IMR-90 (cell line): ENCODE measurements around the gene CERT1. TPM values are rescaled to one million over a fixed set of nuclear protein-coding genes. Genes with fewer than 3 reads are reported as not detected.

ENCODE experiments used
- ATAC-seq: fragments of 200-7000 bp; cut with Tn5 transposase; 2 replicates; pipeline ENCODE4 v1.9.1; 2020; ENCODE audit warnings: low read depth, mild to moderate bottlenecking, moderate library complexity
- BruUV-seq: library from RNA; stranded (reverse); fragments of 400-500 nt; replicated peaks from 2 replicates; lab custom pipeline; 2021; lab: Mats Ljungman, UMichigan
- CTCF ChIA-PET: fragments of 300-600 bp; formaldehyde crosslinking; extraction: SDS; loops from one replicate; lab custom pipeline; 2021; ENCODE audit warnings: antibody characterized with exemption; lab: Yijun Ruan, JAX
- POLR2A ChIA-PET: fragments of 300-600 bp; sonication (Branson Sonifier 250); formaldehyde crosslinking; loops from one replicate; lab custom pipeline; 2022; ENCODE audit warnings: antibody characterized with exemption; ENCODE audit not compliant: unreplicated experiment; lab: Charles Lee
- DNase-seq: peaks from one replicate; pipeline ENCODE4 v3.0.0; 2013
- H2AFZ ChIP-seq: replicated peaks from 2 replicates; pipeline ENCODE3; 2013; ENCODE audit warnings: low read length, mild to moderate bottlenecking; ENCODE audit not compliant: poor library complexity
- H2AK5ac ChIP-seq: 2 replicates; pipeline ENCODE4 v1.6.1; 2013; ENCODE audit warnings: low read depth, low read length, inconsistent platforms
- H2AK9ac ChIP-seq: replicated peaks from 2 replicates; pipeline ENCODE3; 2013; ENCODE audit warnings: mild to moderate bottlenecking, low read depth, low read length, moderate library complexity; ENCODE audit not compliant: poor library complexity
- H2BK120ac ChIP-seq: 2 replicates; pipeline ENCODE4 v1.6.1; 2013; ENCODE audit warnings: low read depth, low read length, inconsistent platforms
- H2BK15ac ChIP-seq: 3 replicates; pipeline ENCODE4 v1.6.1; 2013; ENCODE audit warnings: low read depth, low read length, inconsistent platforms
- H2BK20ac ChIP-seq: 2 replicates; pipeline ENCODE4 v1.6.1; 2013; ENCODE audit warnings: low read depth, mild to moderate bottlenecking, inconsistent platforms, low read length, moderate library complexity
- H2BK5ac ChIP-seq: 2 replicates; pipeline ENCODE4 v1.6.1; 2013; ENCODE audit warnings: mild to moderate bottlenecking, low read depth, low read length, inconsistent platforms; ENCODE audit not compliant: poor library complexity, severe bottlenecking
- H3K14ac ChIP-seq: replicated peaks from 2 replicates; pipeline ENCODE4 v1.6.1; 2013; ENCODE audit warnings: low read depth, low read length, inconsistent platforms
- H3K18ac ChIP-seq: 2 replicates; pipeline ENCODE4 v1.6.1; 2013; ENCODE audit warnings: low read depth, low read length, control low read depth
- H3K23ac ChIP-seq: 2 replicates; pipeline ENCODE4 v1.6.1; 2013; ENCODE audit warnings: low read depth, low read length, inconsistent platforms
- H3K27ac ChIP-seq: 2 replicates; pipeline ENCODE4 v1.5.1; 2013; ENCODE audit warnings: mild to moderate bottlenecking, control low read depth, low read length; ENCODE audit not compliant: insufficient read depth
- H3K27me3 ChIP-seq: 2 replicates; pipeline ENCODE4 v1.6.1; 2013; ENCODE audit warnings: low read length; ENCODE audit not compliant: control insufficient read depth, insufficient read depth
- H3K36me3 ChIP-seq: 2 replicates; pipeline ENCODE4 v1.6.1; 2013; ENCODE audit warnings: low read length, mixed read lengths; ENCODE audit not compliant: control insufficient read depth, insufficient read depth
- H3K4ac ChIP-seq: 2 replicates; pipeline ENCODE4 v1.6.1; 2013; ENCODE audit warnings: low read depth, low read length, inconsistent platforms
- H3K4me1 ChIP-seq: 2 replicates; pipeline ENCODE4 v1.6.1; 2013; ENCODE audit warnings: low read length, mixed read lengths; ENCODE audit not compliant: control insufficient read depth, insufficient read depth
- H3K4me2 ChIP-seq: 2 replicates; pipeline ENCODE4 v1.6.1; 2013; ENCODE audit warnings: low read depth, mild to moderate bottlenecking, control low read depth, low read length, moderate library complexity
- H3K4me3 ChIP-seq: 2 replicates; pipeline ENCODE4 v1.5.1; 2013; ENCODE audit warnings: low read depth, mild to moderate bottlenecking, control low read depth, low read length, moderate library complexity; ENCODE audit not compliant: insufficient read depth
- H3K56ac ChIP-seq: 2 replicates; pipeline ENCODE4 v1.6.1; 2013; ENCODE audit warnings: low read length, inconsistent platforms; ENCODE audit not compliant: insufficient read depth; ENCODE audit errors: extremely low read depth
- H3K79me1 ChIP-seq, 2 experiments: 2 replicates each; pipeline ENCODE4 v1.6.1; 2013; ENCODE audit warnings: low read length in 2 of 2, inconsistent platforms in 1 of 2, low read depth in 1 of 2
- H3K9ac ChIP-seq: 2 replicates; pipeline ENCODE4 v1.6.1; 2013; ENCODE audit warnings: low read depth, low read length, control low read depth
- H3K9me1 ChIP-seq: 2 replicates; pipeline ENCODE4 v1.6.1; 2013; ENCODE audit warnings: low read length, inconsistent platforms; ENCODE audit not compliant: insufficient read depth
- H3K9me3 ChIP-seq: 2 replicates; pipeline ENCODE4 v1.6.1; 2013; ENCODE audit warnings: low read length; ENCODE audit not compliant: control insufficient read depth, insufficient read depth
- H4K20me1 ChIP-seq: 2 replicates; pipeline ENCODE4 v1.6.1; 2013; ENCODE audit warnings: low read length, inconsistent platforms; ENCODE audit not compliant: insufficient read depth
- H4K5ac ChIP-seq: 2 replicates; pipeline ENCODE4 v1.6.1; 2013; ENCODE audit warnings: mild to moderate bottlenecking, low read depth, low read length, control low read depth
- H4K8ac ChIP-seq, 2 experiments: 2 replicates each; pipeline ENCODE4 v1.6.1; 2013; ENCODE audit warnings: low read depth in 2 of 2, low read length in 2 of 2, control low read depth in 1 of 2, inconsistent platforms in 1 of 2
- H4K91ac ChIP-seq: 2 replicates; pipeline ENCODE4 v1.6.1; 2013; ENCODE audit warnings: low read depth, low read length, inconsistent platforms; ENCODE audit not compliant: insufficient read depth
- CTCF ChIP-seq: conservative IDR thresholded peaks from 2 replicates; pipeline ENCODE4 v1.5.1; 2012; ENCODE audit warnings: mild to moderate bottlenecking, low read depth, low read length, improper control_type of control experiment
- ELK1 ChIP-seq: fragments of 150-350 bp; IDR thresholded peaks from 2 replicates; pipeline ENCODE4 v1.6.1; 2016; ENCODE audit warnings: low read depth, mild to moderate bottlenecking, low read length, moderate library complexity, borderline replicate concordance
- MAZ ChIP-seq: IDR thresholded peaks from 2 replicates; pipeline ENCODE4 v1.6.1; 2012; ENCODE audit warnings: low read depth, mild to moderate bottlenecking, low read length, improper control_type of control experiment, moderate library complexity, borderline replicate concordance
- RAD21 ChIP-seq: IDR thresholded peaks from 2 replicates; pipeline ENCODE4 v1.6.1; 2012; ENCODE audit warnings: low read length, improper control_type of control experiment
- RCOR1 ChIP-seq: IDR thresholded peaks from 2 replicates; pipeline ENCODE4 v1.6.1; 2012; ENCODE audit warnings: mild to moderate bottlenecking, low read length, improper control_type of control experiment; ENCODE audit not compliant: insufficient replicate concordance
- SMC3 ChIP-seq: fragments of 150-350 bp; IDR thresholded peaks from 2 replicates; pipeline ENCODE4 v1.6.1; 2016; ENCODE audit warnings: low read depth, mild to moderate bottlenecking, antibody characterized with exemption, low read length, moderate library complexity
- WGBS, 2 experiments: methylation state at CpG; one replicate each; pipeline versions ENCODE4 v1.1.5 to v1.1.7; 2013; ENCODE audit warnings: missing lambda C conversion rate in 2 of 2; ENCODE audit not compliant: insufficient read length in 1 of 2; ENCODE audit errors: extremely low coverage in 2 of 2; 5-methylcytosine and 5-hydroxymethylcytosine counted together
- dilution Hi-C: fragments of 300-500 bp; cut with HindIII; formaldehyde crosslinking; loops from one replicate; pipeline ENCODE4 v1.14.3; 2018; ENCODE audit warnings: low sequenced_read_pairs; ENCODE audit not compliant: unreplicated experiment
- in situ Hi-C: fragments of 300-500 bp; cut with MboI; formaldehyde crosslinking; loops from 3 replicates; pipeline ENCODE4 v1.14.3; 2019; ENCODE audit warnings: low sequenced_read_pairs, inconsistent platforms, mixed read lengths
- intact Hi-C: fragments of 100-400 bp; cut with micrococcal nuclease; formaldehyde crosslinking; loops from 2 replicates; pipeline ENCODE4 v1.10.0; 2022
- polyA plus RNA-seq, 3 experiments: library from polyadenylated mRNA; depleted of rRNA; stranded (reverse); fragments of >200 nt; gene quantifications; 2 replicates each; pipeline ENCODE4 v1.2.3, GENCODE V29; 2012; ENCODE audit warnings: low replicate concordance in 1 of 3
- total RNA-seq: library from RNA; depleted of rRNA; stranded (reverse); fragments of >200 nt; gene quantifications from 2 replicates; pipeline ENCODE4 v1.2.3, GENCODE V29; 2012

Gene CERT1
- total and polyA plus RNA-seq, 2 of the 4 experiments (the other 2 are of a cell fraction), result 7.2 TPM

- Histone ChIP-seq H3K27ac (no peak overlapping the region), H4K91ac (no peak overlapping the region), H3K56ac (no peak overlapping the region), H3K4me1 (no peaks in the 10 kb centered on the region), H3K9me3 (no peaks in the 10 kb centered on the region), H2BK5ac (no peak overlapping the region), H3K9me1 (no peaks in the 10 kb centered on the region; the same call in none of the 2 replicates), H4K20me1 (no peaks in the 10 kb centered on the region), H3K4ac (no peak overlapping the region), H2AFZ (no peak overlapping the region), H3K9ac (no peak overlapping the region), H4K5ac (no peak overlapping the region), H3K4me3 (no peak overlapping the region), H3K23ac (no peak overlapping the region), H3K36me3 (peaks cover 7% of the 10 kb centered on the region), H2BK120ac (no peak overlapping the region), H2AK9ac (no peak overlapping the region), H3K79me1 (peaks cover 26 to 34% of the 10 kb centered on the region in 2 experiments), H4K8ac (no peak overlapping the region), H2AK5ac (no peak overlapping the region), H3K4me2 (no peak overlapping the region), H2BK15ac (no peak overlapping the region), H3K14ac (no peak overlapping the region), H3K27me3 (no peaks in the 10 kb centered on the region), H3K18ac (no peak overlapping the region), H2BK20ac (no peak overlapping the region)
- no CpG with 5 or more reads among the region's 6 CpGs for WGBS, 2 experiments
- intact Hi-C loops, result no loop called here
- in situ Hi-C loops, result no loop called here
- POLR2A ChIA-PET, result no interaction called here
- TF ChIP-seq RAD21 (no peak), RCOR1 (no peak), ELK1 (no peak), MAZ (no peak), SMC3 (no peak), CTCF (no peak)
- DNase-seq (no peak), ATAC-seq (no peak)
- CTCF ChIA-PET, result no interaction called here
- BruUV-seq, result no TSS peak
- dilution Hi-C loops, result no loop called here
Measured at GRCh38 chr5:75546830-75547229, 35.4 kb upstream of the CERT1 start.
